A673 (cell line): ENCODE measurements around the gene GMDS. TPM values are rescaled to one million over a fixed set of nuclear protein-coding genes. Genes with fewer than 3 reads are reported as not detected.

Experiments
- BruUV-seq: library from RNA; stranded (reverse); fragments of 400-500 nt; replicated peaks from 2 replicates; lab custom pipeline; 2021; lab: Mats Ljungman, UMichigan
- CTCF ChIA-PET: fragments of 300-600 bp; sonication (Branson Sonifier 250); formaldehyde crosslinking; loops from one replicate; lab custom pipeline; 2022; ENCODE audit warnings: antibody characterized with exemption; lab: Charles Lee
- POLR2A ChIA-PET: fragments of 300-600 bp; sonication (Branson Sonifier 250); formaldehyde crosslinking; loops from one replicate; lab custom pipeline; 2022; ENCODE audit warnings: antibody characterized with exemption; ENCODE audit not compliant: low non-redundant PET; lab: Charles Lee
- DNase-seq: peaks from one replicate; pipeline ENCODE4 v3.0.0-alpha.2; 2015; ENCODE audit warnings: low spot score
- H3K27ac ChIP-seq: fragments of 200-600 bp; sonication (generic); 2 replicates; pipeline ENCODE4 v1.5.1; 2016; ENCODE audit warnings: mixed run types, low read depth, mild to moderate bottlenecking, mixed read lengths, antibody characterized with exemption, low read length; ENCODE audit not compliant: poor library complexity, severe bottlenecking
- H3K27me3 ChIP-seq: fragments of 200-600 bp; sonication (generic); replicated peaks from 2 replicates; pipeline ENCODE4 v1.6.1; 2017; ENCODE audit warnings: mixed run types, low read depth, mild to moderate bottlenecking, mixed read lengths, antibody characterized with exemption, low read length; ENCODE audit not compliant: insufficient read depth, poor library complexity
- H3K36me3 ChIP-seq: fragments of 200-600 bp; sonication (generic); 2 replicates; pipeline ENCODE4 v1.6.1; 2016; ENCODE audit warnings: mixed run types, mild to moderate bottlenecking, mixed read lengths, antibody characterized with exemption, low read length; ENCODE audit not compliant: insufficient read depth, poor library complexity, severe bottlenecking
- H3K4me1 ChIP-seq: fragments of 200-600 bp; sonication (generic); 2 replicates; pipeline ENCODE4 v1.6.1; 2017; ENCODE audit warnings: mixed run types, mild to moderate bottlenecking, mixed read lengths, antibody characterized with exemption, low read length; ENCODE audit not compliant: insufficient read depth, poor library complexity, severe bottlenecking
- H3K4me3 ChIP-seq: fragments of 200-600 bp; sonication (generic); 2 replicates; pipeline ENCODE4 v1.5.1; 2016; ENCODE audit warnings: low read depth, mixed run types, mild to moderate bottlenecking, mixed read lengths, low read length; ENCODE audit not compliant: poor library complexity, severe bottlenecking
- H3K9me3 ChIP-seq: fragments of 200-600 bp; sonication (generic); 2 replicates; pipeline ENCODE4 v1.6.1; 2016; ENCODE audit warnings: mixed run types, low read depth, mild to moderate bottlenecking, mixed read lengths, antibody characterized with exemption, low read length; ENCODE audit not compliant: poor library complexity, severe bottlenecking
- EZH2 ChIP-seq: fragments of 200-600 bp; sonication (generic); IDR thresholded peaks from 2 replicates; pipeline ENCODE4 v1.6.1; 2017; ENCODE audit warnings: borderline replicate concordance, low read depth, mild to moderate bottlenecking, mixed read lengths, antibody characterized with exemption, low read length; ENCODE audit not compliant: poor library complexity, severe bottlenecking
- intact Hi-C: fragments of 100-400 bp; cut with micrococcal nuclease; formaldehyde crosslinking; loops from one replicate; pipeline ENCODE4 v1.10.0; 2022; ENCODE audit not compliant: unreplicated experiment
- total RNA-seq: library from RNA; stranded (reverse); gene quantifications from 2 replicates; pipeline ENCODE4 v1.2.3, GENCODE V29; 2021
- TF ChIP-seq, protein P1 (sequence below): fragments of 300-800, 200-600 bp; sonication (generic); conservative IDR thresholded peaks from 2 replicates; pipeline ENCODE4 v1.5.1; 2017; ENCODE audit warnings: low read depth, mild to moderate bottlenecking, antibody characterized with exemption, low read length, moderate library complexity, mixed read lengths

The GMDS gene
- total RNA-seq, 1 experiment from 2014 or later = 15.2 TPM

- POLR2A ChIA-PET = no interaction called here
- H3K27ac ChIP-seq = no peak overlapping the region
- CTCF ChIA-PET = interaction anchor here (0.6 to 1.2 kb wide), 2 partner anchors 62 to 479 kb away, joined by 3 to 11 read pairs; no protein-coding TSS in a partner anchor
- intact Hi-C loops = no loop called here
- no peaks in the 10 kb centered on the region for H3K36me3 ChIP-seq
- H3K4me3 ChIP-seq = peak overlapping the region; percentile 54
- peaks cover 14% of the 10 kb centered on the region for H3K4me1 ChIP-seq
- H3K27me3 ChIP-seq = peaks cover 64% of the 10 kb centered on the region
- peak; percentile 54 for DNase-seq
- TF ChIP-seq, protein P1, sequence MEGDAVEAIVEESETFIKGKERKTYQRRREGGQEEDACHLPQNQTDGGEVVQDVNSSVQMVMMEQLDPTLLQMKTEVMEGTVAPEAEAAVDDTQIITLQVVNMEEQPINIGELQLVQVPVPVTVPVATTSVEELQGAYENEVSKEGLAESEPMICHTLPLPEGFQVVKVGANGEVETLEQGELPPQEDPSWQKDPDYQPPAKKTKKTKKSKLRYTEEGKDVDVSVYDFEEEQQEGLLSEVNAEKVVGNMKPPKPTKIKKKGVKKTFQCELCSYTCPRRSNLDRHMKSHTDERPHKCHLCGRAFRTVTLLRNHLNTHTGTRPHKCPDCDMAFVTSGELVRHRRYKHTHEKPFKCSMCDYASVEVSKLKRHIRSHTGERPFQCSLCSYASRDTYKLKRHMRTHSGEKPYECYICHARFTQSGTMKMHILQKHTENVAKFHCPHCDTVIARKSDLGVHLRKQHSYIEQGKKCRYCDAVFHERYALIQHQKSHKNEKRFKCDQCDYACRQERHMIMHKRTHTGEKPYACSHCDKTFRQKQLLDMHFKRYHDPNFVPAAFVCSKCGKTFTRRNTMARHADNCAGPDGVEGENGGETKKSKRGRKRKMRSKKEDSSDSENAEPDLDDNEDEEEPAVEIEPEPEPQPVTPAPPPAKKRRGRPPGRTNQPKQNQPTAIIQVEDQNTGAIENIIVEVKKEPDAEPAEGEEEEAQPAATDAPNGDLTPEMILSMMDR = no peak
- peak; percentile 64 for TF ChIP-seq EZH2
- H3K9me3 ChIP-seq = no peaks in the 10 kb centered on the region
- BruUV-seq = no TSS peak
These were observed 620.3 kb downstream of the GMDS start for GRCh38 chr6:1624851-1625781.

DNA sequence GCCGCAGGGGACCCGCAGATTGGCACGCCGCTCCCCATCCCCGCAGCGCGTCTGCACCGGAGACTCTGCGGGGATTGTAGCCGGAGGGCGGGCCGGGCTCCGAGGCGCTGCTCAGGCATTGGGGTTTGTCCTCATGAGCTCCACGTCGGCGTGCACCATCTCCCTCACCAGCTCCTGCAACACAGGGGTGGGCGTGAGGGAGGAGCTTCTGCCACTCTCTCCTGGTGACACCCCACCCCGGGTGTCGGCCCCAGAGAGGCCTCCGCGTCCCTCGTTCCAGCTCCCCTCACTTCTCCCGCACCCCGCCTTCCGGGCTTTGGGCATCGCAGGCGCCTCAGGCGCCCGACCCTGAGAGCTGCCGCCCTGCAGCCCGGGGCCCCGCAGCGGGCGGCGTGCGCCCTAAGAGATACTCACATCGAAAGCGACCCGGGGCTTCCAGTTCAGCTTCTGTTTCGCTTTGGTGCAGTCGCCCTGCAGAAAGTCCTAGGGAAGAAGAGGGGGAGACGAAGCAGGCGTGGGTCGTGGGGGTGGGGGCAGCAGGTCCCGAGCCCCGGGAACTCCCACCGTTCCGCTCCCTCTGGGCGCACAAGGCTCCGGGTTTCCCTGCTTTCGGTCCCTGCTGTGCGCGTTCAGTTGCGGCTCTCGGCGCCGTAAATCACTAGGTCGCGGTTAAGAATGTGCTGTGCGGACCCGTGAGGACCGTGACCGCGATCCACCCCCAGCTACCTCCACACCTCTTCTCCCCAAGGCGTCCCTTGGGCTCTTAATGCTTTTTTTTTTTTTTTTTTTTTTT lies 621.2 kb downstream of the GMDS start:
- no peaks in the 10 kb centered on the region for H3K36me3 ChIP-seq
- H3K4me3 ChIP-seq = peak overlapping the region; percentile 54
- no peaks in the 10 kb centered on the region for H3K9me3 ChIP-seq
- H3K27me3 ChIP-seq = peaks cover 63% of the 10 kb centered on the region
- TF ChIP-seq, protein P1 = no peak
- no peak for TF ChIP-seq EZH2
- peak; percentile 45 for DNase-seq
- H3K4me1 ChIP-seq = peaks cover 14% of the 10 kb centered on the region
- no peak overlapping the region for H3K27ac ChIP-seq
- CTCF ChIA-PET = interaction anchor here (0.6 to 1.2 kb wide), 3 partner anchors 63 to 480 kb away, joined by 3 to 11 read pairs (median 3); no protein-coding TSS in a partner anchor
- no TSS peak for BruUV-seq
- POLR2A ChIA-PET = no interaction called here
- intact Hi-C loops = no loop called here

GRCh38 chr6:1623769-1624057 lies 621.7 kb downstream of the GMDS start:
- Histone ChIP-seq H3K27ac (no peak overlapping the region), H3K9me3 (no peaks in the 10 kb centered on the region), H3K4me1 (peaks cover 14% of the 10 kb centered on the region), H3K27me3 (peaks cover 58% of the 10 kb centered on the region), H3K36me3 (no peaks in the 10 kb centered on the region), H3K4me3 (peak overlapping the region; percentile 54)
- TF ChIP-seq EZH2 = no peak
- POLR2A ChIA-PET = no interaction called here
- intact Hi-C loops = no loop called here
- BruUV-seq = no TSS peak
- CTCF ChIA-PET = interaction anchor here (0.8 to 1.2 kb wide), 2 partner anchors 63 to 481 kb away, joined by 3 read pairs; no protein-coding TSS in a partner anchor
- DNase-seq = no peak
